Peyer's patch (tissue), 4 donors: ENCODE measurements around the gene RRM1. TPM values are rescaled to one million over a fixed set of nuclear protein-coding genes. Genes with fewer than 3 reads are reported as not detected.

Source experiments
- DNase-seq, 3 donors: peaks; one replicate each; pipeline ENCODE4 v3.0.0-alpha.2; 2017 to 2019
- H3K27ac ChIP-seq, 4 donors: fragments of 200-600 bp; sonication (generic); one replicate each; pipeline ENCODE4 v1.5.1; 2016 to 2019
- H3K27me3 ChIP-seq, 2 donors: fragments of 200-600 bp; sonication (generic); one replicate each; pipeline ENCODE4 v1.5.1; 2019
- H3K36me3 ChIP-seq, 3 donors: fragments of 200-600 bp; sonication (generic); one replicate each; pipeline ENCODE4 v1.5.1; 2016 to 2019
- H3K4me1 ChIP-seq, 4 donors: fragments of 200-600 bp; sonication (generic); one replicate each; pipeline ENCODE4 v1.5.1; 2016 to 2019
- H3K4me3 ChIP-seq, 4 donors: fragments of 200-600 bp; sonication (generic); 1 replicate in 3 of 4; 2 replicates in 1 of 4; pipeline ENCODE4 v1.5.1; 2016 to 2019; ENCODE audit warnings: mild to moderate bottlenecking in 1 of 4
- H3K9me3 ChIP-seq, 4 donors: fragments of 200-600 bp; sonication (generic); one replicate each; pipeline ENCODE4 v1.5.1; 2016 to 2019; ENCODE audit warnings: mild to moderate bottlenecking in 1 of 4
- POLR2A ChIP-seq, 2 donors: fragments of 450-650 bp; IDR thresholded peaks; one replicate each; pipeline ENCODE4 v1.5.1; 2017; ENCODE audit warnings: antibody characterized with exemption in 2 of 2, mild to moderate bottlenecking in 2 of 2, moderate library complexity in 2 of 2
- total RNA-seq, 4 donors: library from RNA; depleted of rRNA; stranded (reverse); fragments of >200 nt; gene quantifications; one replicate each; pipeline ENCODE4 v1.1.0, GENCODE V29; 2016
- TF ChIP-seq, protein P1 (sequence below), 6 experiments: fragments of 450-650 bp in 4 of 6; fragments of 200-600 bp in 2 of 6; sonication (generic) in 1 of 6; IDR thresholded peaks; one replicate each; pipeline ENCODE4 v1.5.1; 2017 to 2019; ENCODE audit warnings: antibody characterized with exemption in 6 of 6, mild to moderate bottlenecking in 3 of 6, moderate library complexity in 1 of 6

Gene RRM1
- total RNA-seq, 4 donors from 2014 or later = 13.3 to 40.5 (median 32.3) TPM

DNA sequence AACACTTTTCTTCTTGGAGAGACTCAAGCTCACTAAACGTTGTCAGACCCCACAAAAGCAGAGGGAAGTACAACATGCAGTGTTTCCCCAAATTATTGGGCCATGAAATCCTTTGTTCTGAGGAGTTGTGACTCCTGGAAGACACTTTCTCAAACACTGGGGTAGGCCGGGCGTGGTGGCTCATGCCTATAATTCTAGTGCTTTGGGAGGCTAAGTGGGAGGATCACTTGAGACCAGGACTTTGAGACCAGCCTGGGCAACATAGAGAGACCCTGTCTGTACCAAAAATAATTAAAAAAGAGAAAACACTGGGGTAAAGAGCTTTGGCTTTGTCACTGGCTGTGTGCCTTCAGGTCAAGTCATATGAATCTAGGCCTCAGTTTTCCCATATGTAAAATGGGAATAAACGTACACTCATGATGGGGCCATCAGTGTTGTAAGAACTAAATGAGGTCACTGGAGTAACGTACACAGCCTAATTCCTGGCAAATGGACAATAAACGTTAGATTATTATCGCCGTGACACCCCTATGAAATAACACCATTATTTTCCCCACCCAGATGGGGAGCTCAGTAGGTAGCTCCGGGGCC is 92.0 kb downstream of the RRM1 start:
- Histone ChIP-seq H3K36me3 (no peaks in the 10 kb centered on the region), H3K4me3 (peak overlapping the region in 3 of 4 donors; percentile 37 to 65 (median 65)), H3K27me3 (no peaks in the 10 kb centered on the region), H3K4me1 (peaks cover 0 to 6% (median 0%) of the 10 kb centered on the region in 4 donors), H3K27ac (no peak overlapping the region), H3K9me3 (no peaks in the 10 kb centered on the region)
- no peak for DNase-seq
- no peak for TF ChIP-seq POLR2A (IDR thresholded peaks at IDR 0.05)
- TF ChIP-seq, protein P1, sequence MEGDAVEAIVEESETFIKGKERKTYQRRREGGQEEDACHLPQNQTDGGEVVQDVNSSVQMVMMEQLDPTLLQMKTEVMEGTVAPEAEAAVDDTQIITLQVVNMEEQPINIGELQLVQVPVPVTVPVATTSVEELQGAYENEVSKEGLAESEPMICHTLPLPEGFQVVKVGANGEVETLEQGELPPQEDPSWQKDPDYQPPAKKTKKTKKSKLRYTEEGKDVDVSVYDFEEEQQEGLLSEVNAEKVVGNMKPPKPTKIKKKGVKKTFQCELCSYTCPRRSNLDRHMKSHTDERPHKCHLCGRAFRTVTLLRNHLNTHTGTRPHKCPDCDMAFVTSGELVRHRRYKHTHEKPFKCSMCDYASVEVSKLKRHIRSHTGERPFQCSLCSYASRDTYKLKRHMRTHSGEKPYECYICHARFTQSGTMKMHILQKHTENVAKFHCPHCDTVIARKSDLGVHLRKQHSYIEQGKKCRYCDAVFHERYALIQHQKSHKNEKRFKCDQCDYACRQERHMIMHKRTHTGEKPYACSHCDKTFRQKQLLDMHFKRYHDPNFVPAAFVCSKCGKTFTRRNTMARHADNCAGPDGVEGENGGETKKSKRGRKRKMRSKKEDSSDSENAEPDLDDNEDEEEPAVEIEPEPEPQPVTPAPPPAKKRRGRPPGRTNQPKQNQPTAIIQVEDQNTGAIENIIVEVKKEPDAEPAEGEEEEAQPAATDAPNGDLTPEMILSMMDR (IDR thresholded peaks at IDR 0.05) = peak in 1 of 6 experiments; percentile 27

DNA sequence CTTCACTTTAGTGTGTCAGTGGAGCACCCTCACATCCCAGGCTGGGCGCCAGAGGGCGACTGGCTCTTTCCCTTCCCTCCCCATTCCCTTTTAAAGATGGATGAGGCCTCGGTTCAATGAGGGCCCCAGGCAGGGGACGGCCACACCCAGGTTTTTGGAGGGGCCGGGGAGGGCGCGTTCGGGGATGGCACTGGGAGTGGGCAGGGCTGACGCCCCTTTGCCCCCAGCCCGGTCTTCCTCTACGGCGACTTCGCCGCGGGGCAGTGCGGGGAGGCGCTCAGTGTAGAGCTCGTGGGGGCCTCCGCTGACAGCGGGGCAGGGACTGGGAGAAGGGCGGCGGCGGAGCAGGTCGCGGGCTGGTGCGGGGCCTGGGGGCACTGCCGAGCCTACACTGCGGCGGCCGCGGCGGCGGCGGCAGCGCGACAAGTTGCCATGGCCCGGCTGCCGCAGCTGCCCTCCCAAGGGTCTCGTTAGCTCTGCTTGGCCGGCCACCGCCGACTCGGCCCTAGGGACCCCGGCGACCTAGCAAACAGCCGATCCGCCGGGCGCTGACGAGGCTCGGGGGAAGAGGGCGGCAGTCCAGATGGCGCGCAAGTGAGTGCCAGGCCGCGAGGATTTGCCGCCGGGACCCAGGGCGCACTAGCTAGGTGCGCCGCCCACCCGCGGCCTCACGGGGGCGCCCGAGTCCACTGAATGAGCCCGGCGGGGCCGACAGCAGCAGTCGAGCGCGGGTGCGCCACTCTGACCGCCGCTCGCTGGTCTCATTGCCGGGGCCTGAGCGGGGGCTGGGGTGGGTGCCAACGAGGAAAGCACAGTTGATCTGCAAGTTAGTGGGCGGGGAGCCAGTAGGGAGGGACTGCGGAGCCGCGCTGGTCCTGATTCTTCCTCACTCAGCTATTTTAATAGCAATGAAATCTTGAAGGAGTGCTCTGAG is 92.7 kb downstream of the RRM1 start:
- peaks cover 0 to 6% (median 0%) of the 10 kb centered on the region in 4 donors for H3K4me1 ChIP-seq
- TF ChIP-seq POLR2A (IDR thresholded peaks at IDR 0.05) = no peak
- TF ChIP-seq, protein P1 (IDR thresholded peaks at IDR 0.05) = peak; percentile 86 to 95 (median 94)
- no peaks in the 10 kb centered on the region for H3K27me3 ChIP-seq
- H3K27ac ChIP-seq = peak overlapping the region in 1 of 4 donors; percentile 31
- no peaks in the 10 kb centered on the region for H3K36me3 ChIP-seq
- DNase-seq = peak; percentile 79 to 92 (median 89)
- H3K4me3 ChIP-seq = peak overlapping the region; percentile 37 to 65 (median 62)
- no peaks in the 10 kb centered on the region for H3K9me3 ChIP-seq

Other genes with a start within 250 kb of the RRM1 start
- 100 to 1,000 TPM in 1 of 4 donors, 10 to 100 TPM in 3; 36.3 to 158 (median 46.1) TPM for gene STIM1, start 239.1 kb upstream of the RRM1 start, total RNA-seq